Measurements from ENCODE around the gene MMAB. TPM values are rescaled to one million over a fixed set of nuclear protein-coding genes. Genes with fewer than 3 reads are reported as not detected.
A peak's percentile ranks its signal among the peaks of the same experiment; 100 is the strongest.

Gene MMAB
- total RNA-seq, 2 donors from 2014 or later, result 47.0 to 53.4 TPM

DNA sequence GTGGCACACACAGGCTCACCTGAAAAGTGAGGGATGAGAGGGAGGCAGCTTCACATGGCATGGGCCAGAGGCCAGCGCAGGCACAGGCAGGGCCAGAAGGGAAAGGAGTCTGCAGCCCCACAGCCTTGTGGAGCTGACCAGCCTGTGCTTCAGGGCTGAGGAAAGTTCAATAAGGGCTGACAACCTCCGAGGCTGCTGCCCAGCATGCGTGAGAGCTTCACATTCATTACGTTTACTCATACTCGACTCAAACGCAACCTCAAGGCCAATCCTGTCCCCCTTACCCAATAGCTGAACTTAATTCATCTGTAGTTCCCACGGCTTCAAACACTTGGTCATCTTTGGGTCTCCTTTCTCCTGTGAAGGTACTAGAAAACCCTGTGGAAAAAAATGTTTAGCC, 4.8 kb downstream of the MMAB start:
- DNase-seq (no peak), ATAC-seq (no peak)
- intact Hi-C loops (cut with DNase I), result no loop called here

GRCh38 chr12:109567967-109568366, 5.3 kb downstream of the MMAB start:
- intact Hi-C loops (cut with DNase I), result no loop called here
- DNase-seq, result no peak
- ATAC-seq, result no peak

DNA sequence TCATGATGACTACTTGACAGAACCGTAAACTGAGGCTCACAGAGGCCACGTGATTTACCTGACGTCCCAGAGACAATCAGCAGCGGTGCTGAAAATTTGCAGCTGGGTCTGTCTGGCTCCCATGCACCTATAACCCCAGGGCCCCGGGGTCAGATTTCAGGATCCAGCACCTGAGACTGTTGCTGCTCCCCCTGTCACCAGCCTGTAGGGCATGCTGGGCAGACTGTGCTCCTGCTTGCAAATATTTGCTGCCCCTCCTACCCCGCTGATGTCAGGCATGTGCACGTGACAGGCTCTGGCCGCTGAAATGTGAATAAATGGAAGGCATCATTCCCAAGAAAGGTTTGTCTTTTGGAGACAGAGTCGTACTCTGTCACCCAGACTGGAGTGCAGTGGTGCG, 6.0 kb downstream of the MMAB start:
- ATAC-seq (no peak), DNase-seq (no peak)
- intact Hi-C loops (cut with DNase I), result no loop called here

GRCh38 chr12:109566424-109566823, 6.9 kb downstream of the MMAB start:
- ATAC-seq (no peak), DNase-seq (no peak)
- intact Hi-C loops (cut with DNase I), result no loop called here

GRCh38 chr12:109563291-109564284, 9.7 kb downstream of the MMAB start:
- intact Hi-C loops (cut with DNase I), result no loop called here
- ATAC-seq, result peak; percentile 62 to 70
- DNase-seq, result no peak

- DNase-seq (no peak), ATAC-seq (no peak)
- intact Hi-C loops (cut with DNase I), result no loop called here
Measured at GRCh38 chr12:109562871-109563270, 10.4 kb downstream of the MMAB start.

DNA sequence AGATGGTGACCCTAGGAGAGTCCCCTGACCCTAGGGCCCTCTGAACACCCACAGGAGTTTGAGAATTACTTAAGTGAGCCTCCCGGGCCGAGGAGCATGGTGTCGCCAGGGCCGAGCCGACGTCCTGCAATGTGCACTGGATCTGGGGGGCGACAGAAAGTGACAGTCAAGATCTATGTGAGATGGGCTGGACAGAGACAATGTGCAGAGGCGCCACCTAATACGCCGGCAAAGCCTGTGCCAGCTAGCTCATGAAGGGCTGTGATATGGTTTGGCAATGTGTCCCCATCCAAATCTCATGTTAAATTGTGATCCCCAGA, 11.6 kb downstream of the MMAB start:
- intact Hi-C loops (cut with DNase I), result no loop called here
- ATAC-seq (no peak), DNase-seq (no peak)

- no peak for DNase-seq
- no peak for ATAC-seq
- intact Hi-C loops (cut with DNase I), result no loop called here
Measured at GRCh38 chr12:109560867-109561710, 12.2 kb downstream of the MMAB start.

DNA sequence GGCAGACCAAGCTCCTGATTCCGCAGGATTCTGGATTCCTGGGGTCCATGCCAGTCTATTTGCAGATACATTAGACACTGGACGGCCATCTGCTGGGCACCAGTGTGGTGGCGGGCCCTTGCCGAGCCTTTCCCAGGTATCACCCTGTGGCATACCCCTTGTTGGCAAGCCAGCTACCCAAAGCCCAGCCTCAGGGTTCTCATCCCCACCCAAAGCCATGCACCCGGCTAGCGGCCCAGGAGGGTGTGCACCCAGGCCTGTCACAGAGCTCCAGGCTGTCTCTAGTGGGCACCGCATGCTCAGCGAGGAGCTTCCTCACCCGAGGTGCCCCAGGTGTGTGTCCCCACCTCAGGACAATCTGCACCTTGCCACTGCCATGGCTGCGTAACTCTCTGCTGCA, 13.7 kb downstream of the MMAB start:
- intact Hi-C loops (cut with DNase I), result no loop called here
- DNase-seq (no peak), ATAC-seq (no peak)

DNA sequence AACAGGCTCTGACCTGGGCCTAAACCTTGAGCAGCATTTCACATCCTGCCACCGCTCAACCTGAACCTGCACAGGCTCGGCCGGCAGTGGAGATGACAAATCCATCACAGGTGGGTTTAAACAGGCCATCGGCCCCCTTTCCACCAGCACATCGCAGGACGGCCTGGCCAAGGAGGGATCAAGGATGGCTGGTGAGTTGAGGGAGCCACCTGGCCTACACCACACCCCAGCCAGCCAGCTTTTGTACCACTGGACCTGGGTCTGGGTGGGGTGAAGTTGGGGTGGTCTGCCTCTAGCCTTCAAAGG, 14.2 kb downstream of the MMAB start:
- no peak for DNase-seq
- intact Hi-C loops (cut with DNase I), result no loop called here
- no peak for ATAC-seq

GRCh38 chr12:109558374-109559199, 14.7 kb downstream of the MMAB start:
- ATAC-seq (no peak), DNase-seq (no peak)
- intact Hi-C loops (cut with DNase I), result no loop called here

DNA sequence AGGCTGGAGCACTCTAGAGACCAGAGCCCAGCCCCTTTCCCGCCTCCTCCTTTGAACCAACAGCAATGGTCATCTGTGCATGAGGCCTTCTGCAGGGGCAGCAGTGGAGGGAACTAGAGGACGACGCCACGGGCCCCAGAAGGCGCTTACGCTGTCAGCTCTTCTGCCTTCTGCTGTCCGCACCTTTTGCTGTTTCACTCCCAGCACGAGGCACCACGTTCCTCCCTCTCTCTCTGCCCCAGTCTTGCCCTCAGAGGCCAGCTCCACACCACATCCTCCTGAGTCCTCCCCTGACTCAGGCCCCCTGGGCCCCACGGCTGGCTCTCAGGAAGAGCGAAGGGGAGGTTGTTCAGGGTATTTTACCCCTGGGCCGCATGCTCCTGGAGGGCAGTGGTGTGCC, 15.5 kb downstream of the MMAB start:
- DNase-seq (no peak), ATAC-seq (no peak)
- intact Hi-C loops (cut with DNase I), result no loop called here

DNA sequence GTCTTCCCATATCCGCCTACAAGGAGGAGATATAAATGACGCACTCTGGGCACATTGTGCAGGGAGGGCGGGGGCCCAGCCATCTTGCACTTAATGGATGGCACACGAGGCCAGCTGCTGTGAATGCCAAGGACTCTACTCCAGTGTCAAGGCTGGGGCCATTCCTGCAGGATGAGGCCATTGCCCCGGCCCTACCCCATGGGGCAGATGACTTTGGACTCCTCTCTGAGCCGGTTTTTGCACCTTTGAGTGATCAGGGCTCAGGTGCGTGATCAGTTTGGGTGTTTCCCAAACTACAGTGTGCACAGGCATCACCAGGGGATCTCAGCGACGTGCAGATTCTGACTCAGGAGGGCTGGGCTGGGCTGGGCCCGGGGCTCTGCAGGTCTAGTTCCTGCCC, 16.1 kb downstream of the MMAB start:
- no peak for ATAC-seq
- intact Hi-C loops (cut with DNase I), result no loop called here
- no peak for DNase-seq

DNA sequence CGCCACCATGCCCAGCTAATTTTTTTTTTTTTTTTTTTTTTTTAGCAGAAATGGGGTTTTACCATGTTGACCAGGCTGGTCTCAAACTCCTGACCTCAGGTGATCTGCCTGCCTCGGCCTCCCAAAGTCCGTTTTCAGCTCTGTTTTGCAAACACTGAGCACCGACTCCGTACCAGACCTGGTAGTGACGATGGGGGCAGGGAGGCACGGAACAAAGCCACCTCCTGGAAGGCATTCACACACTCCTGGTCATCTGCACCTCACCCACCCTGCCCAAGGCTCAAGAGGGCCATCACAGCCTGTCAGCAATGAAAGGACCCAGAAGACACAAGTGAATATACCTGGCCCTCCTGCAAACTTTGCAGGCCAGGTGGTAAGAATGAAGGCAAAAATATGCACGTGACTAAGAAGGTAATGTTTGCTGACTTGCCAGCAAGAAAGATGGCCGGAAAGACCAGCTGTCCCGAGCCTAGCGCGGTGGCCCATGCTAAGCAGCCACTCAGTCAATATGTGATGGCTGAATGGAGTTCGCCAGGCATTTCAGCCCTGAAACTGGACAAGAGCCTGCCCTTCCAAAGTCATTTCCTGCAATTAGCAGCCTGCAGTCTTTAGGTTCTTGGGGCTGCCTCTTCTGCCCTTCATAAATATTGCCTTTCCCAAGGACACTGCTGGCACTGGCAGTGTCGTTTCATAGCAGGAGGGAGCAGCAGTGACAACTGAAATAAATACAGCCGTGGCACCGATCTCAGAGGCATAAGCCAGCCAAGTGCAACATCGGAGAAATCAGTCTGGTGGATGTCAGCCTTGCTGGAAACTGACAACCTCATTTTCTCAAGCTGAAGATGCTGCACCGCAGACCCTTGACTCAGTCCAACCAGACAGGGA, 17.6 kb downstream of the MMAB start:
- intact Hi-C loops (cut with DNase I), result no loop called here
- no peak for ATAC-seq
- no peak for DNase-seq

GRCh38 chr12:109554761-109555160, 18.5 kb downstream of the MMAB start:
- no peak for DNase-seq
- no peak for ATAC-seq
- intact Hi-C loops (cut with DNase I), result no loop called here

DNA sequence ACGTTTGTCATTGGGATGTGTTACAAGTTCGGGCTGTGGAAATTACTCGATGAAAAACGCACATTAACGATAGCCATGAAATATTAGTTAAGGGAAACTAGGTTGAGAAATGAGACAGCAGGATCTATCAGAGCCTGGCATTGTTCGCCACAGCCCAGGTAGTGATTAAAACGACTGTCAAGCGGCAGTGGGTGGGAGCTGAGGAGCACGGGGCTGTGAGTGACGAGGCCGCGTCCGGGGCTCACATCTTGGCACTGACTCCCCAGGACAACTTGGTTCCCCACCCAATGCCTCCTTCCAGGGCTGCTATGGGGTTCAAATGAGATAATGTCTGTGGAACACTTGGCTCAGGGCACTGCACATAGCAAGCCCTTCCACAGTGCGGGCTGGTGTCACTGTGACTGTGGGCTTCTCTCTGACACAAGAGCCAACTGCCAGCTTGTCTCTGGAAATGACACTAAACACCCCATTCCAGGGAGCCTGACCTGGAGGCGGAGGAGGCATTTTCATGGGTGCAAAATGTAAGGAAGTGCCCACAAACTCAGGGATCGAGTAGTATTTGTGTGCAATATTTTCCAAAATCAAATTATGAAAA, 19.3 kb downstream of the MMAB start:
- DNase-seq (no peak), ATAC-seq (no peak)
- intact Hi-C loops (cut with DNase I), result no loop called here

DNA sequence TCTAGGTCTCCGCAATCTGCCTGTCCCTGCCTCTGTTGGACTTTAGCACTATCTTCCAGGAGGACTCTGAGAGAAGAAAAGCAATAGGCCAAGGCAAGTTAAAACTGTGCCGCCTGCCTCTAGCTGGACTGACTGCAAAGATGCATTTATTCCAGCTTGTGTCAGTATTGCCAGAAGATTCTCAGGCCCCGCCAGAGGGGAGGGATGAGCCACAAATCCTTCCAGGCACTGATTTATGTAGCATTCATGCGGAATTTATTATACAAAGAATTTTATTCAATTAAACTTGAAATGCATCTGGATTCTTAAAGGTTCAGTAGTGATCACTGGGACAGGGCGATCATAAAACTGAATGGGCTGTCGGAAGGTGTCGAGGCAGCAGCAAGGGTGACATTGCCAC, 19.8 kb downstream of the MMAB start:
- intact Hi-C loops (cut with DNase I), result no loop called here
- DNase-seq, result no peak
- no peak for ATAC-seq

- DNase-seq, result peak; percentile 4
- no peak for ATAC-seq
- intact Hi-C loops (cut with DNase I), result no loop called here
Measured at GRCh38 chr12:109552971-109553370, 20.3 kb downstream of the MMAB start.

DNA sequence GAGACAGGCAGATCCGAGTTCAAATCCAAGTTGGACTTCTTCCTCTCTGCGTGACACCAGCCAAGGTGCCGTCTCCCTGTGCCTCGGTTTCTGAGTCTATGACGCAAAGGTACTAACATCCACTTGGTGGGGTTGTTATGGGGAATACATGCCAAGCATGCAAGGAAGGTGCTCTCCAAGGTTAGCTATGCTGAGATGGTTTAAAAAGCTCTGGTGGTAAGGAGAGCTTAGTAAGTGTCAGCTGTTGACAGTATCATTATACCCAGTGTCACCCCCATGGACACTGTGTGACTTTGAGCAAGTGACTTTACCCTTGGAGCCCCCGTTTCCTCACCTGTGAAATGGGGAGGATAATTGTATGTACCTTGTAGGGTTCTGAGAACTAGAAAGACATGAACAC, 22.2 kb downstream of the MMAB start:
- ATAC-seq (no peak), DNase-seq (no peak)
- intact Hi-C loops (cut with DNase I), result no loop called here

All from left cardiac atrium (tissue), 4 donors.